DOHH2 (cell line): ENCODE data around the gene POR.

Source experiments
- H3F3A ChIP-seq: fragments of 200-600 bp; sonication (generic), shearing (Covaris generic); 2 replicates; pipeline ENCODE4 v1.6.0; 2016; ENCODE audit warnings: antibody characterized with exemption, mild to moderate bottlenecking; ENCODE audit not compliant: control insufficient read depth, insufficient read depth
- H3K27ac ChIP-seq: fragments of 200-600 bp; sonication (generic); 2 replicates; pipeline ENCODE4 v1.5.1; 2014; ENCODE audit warnings: low read depth, mild to moderate bottlenecking, low read length, moderate library complexity
- H3K27me3 ChIP-seq: fragments of 200-600 bp; sonication (generic); 2 replicates; pipeline ENCODE4 v1.6.1; 2014; ENCODE audit warnings: mild to moderate bottlenecking, low read length, mixed read lengths; ENCODE audit not compliant: control insufficient read depth
- H3K36me3 ChIP-seq: fragments of 200-600 bp; sonication (generic); 2 replicates; pipeline ENCODE4 v1.6.1; 2014; ENCODE audit warnings: mild to moderate bottlenecking, low read length, moderate library complexity, mixed read lengths; ENCODE audit not compliant: control insufficient read depth
- H3K4me1 ChIP-seq: fragments of 200-600 bp; sonication (generic); 2 replicates; pipeline ENCODE4 v1.6.1; 2014; ENCODE audit warnings: mild to moderate bottlenecking, low read length, mixed read lengths; ENCODE audit not compliant: control insufficient read depth
- H3K4me2 ChIP-seq: fragments of 200-600 bp; sonication (generic); 2 replicates; pipeline ENCODE4 v1.6.0; 2014; ENCODE audit warnings: mild to moderate bottlenecking, low read length, moderate library complexity
- H3K4me3 ChIP-seq: fragments of 200-600 bp; sonication (generic); 2 replicates; pipeline ENCODE4 v1.5.1; 2014; ENCODE audit warnings: mild to moderate bottlenecking, low read length, mixed read lengths
- H3K79me2 ChIP-seq: fragments of 200-600 bp; sonication (generic); 2 replicates; pipeline ENCODE4 v1.6.1; 2014; ENCODE audit warnings: mild to moderate bottlenecking, low read length, mixed read lengths; ENCODE audit not compliant: control insufficient read depth
- H3K9me2 ChIP-seq: fragments of 200-600 bp; sonication (generic); replicated peaks from 2 replicates; pipeline ENCODE4 v1.6.1; 2014; ENCODE audit warnings: mild to moderate bottlenecking, low read length, mixed read lengths; ENCODE audit not compliant: control insufficient read depth
- H3K9me3 ChIP-seq: fragments of 200-600 bp; sonication (generic); 2 replicates; pipeline ENCODE4 v1.6.1; 2014; ENCODE audit warnings: antibody characterized with exemption, low read length, mixed read lengths; ENCODE audit not compliant: control insufficient read depth, insufficient read depth
- H4K20me1 ChIP-seq: fragments of 200-600 bp; sonication (generic); 2 replicates; pipeline ENCODE4 v1.6.0; 2014; ENCODE audit warnings: low read depth, mild to moderate bottlenecking, antibody characterized with exemption, low read length, moderate library complexity; ENCODE audit not compliant: control insufficient read depth, insufficient read depth
- EZH2phosphoT487 ChIP-seq: fragments of 200-600 bp; sonication (generic); IDR thresholded peaks from 2 replicates; pipeline ENCODE4 v1.6.1; 2017; ENCODE audit warnings: borderline replicate concordance, mild to moderate bottlenecking, antibody characterized with exemption, low read length, moderate library complexity, mixed read lengths
- TF ChIP-seq, protein P1 (sequence below): fragments of 200-600 bp; sonication (generic); IDR thresholded peaks from one replicate; pipeline ENCODE4 v1.5.1; 2014; ENCODE audit warnings: antibody characterized with exemption, mild to moderate bottlenecking, low read depth, low read length; ENCODE audit not compliant: poor library complexity, severe bottlenecking

The POR gene

GRCh38 chr7:75995996-75996395 lies 81.0 kb downstream of the POR start:
- Histone ChIP-seq H3F3A (peaks cover 3% of the 10 kb centered on the region; the same call in 1 of the 2 replicates), H3K9me3 (no peaks in the 10 kb centered on the region), H3K4me2 (no peak overlapping the region), H3K27me3 (no peaks in the 10 kb centered on the region), H4K20me1 (no peaks in the 10 kb centered on the region), H3K4me1 (peaks cover 18% of the 10 kb centered on the region), H3K79me2 (no peaks in the 10 kb centered on the region), H3K27ac (no peak overlapping the region), H3K9me2 (no peaks in the 10 kb centered on the region), H3K4me3 (no peak overlapping the region), H3K36me3 (peaks cover 30% of the 10 kb centered on the region)
- TF ChIP-seq EZH2phosphoT487, result no peak
- TF ChIP-seq, protein P1, sequence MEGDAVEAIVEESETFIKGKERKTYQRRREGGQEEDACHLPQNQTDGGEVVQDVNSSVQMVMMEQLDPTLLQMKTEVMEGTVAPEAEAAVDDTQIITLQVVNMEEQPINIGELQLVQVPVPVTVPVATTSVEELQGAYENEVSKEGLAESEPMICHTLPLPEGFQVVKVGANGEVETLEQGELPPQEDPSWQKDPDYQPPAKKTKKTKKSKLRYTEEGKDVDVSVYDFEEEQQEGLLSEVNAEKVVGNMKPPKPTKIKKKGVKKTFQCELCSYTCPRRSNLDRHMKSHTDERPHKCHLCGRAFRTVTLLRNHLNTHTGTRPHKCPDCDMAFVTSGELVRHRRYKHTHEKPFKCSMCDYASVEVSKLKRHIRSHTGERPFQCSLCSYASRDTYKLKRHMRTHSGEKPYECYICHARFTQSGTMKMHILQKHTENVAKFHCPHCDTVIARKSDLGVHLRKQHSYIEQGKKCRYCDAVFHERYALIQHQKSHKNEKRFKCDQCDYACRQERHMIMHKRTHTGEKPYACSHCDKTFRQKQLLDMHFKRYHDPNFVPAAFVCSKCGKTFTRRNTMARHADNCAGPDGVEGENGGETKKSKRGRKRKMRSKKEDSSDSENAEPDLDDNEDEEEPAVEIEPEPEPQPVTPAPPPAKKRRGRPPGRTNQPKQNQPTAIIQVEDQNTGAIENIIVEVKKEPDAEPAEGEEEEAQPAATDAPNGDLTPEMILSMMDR, result no peak

DNA sequence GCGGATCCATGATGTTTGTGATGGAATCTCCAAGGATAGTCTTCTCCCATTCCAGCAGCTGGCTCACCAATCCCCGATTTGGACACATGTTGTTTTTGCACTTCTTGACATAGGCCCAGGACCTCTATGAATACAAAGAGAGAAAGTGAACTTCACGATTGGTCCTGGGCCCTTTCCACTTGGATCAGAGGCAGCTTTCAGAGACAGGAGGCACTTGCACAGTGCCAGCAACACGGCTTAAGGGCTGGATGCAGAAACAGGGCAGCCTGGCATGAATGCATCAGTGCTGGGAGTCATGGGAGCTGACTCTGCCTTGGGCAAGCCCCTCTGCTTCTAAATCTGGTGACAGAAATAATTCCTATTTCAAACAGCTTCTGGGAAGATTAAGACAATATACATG lies 81.5 kb downstream of the POR start:
- no peaks in the 10 kb centered on the region for H3K9me3 ChIP-seq
- no peaks in the 10 kb centered on the region for H4K20me1 ChIP-seq
- no peaks in the 10 kb centered on the region for H3K9me2 ChIP-seq
- no peaks in the 10 kb centered on the region for H3K27me3 ChIP-seq
- peaks cover 3% of the 10 kb centered on the region; the same call in 1 of the 2 replicates for H3F3A ChIP-seq
- H3K27ac ChIP-seq, result no peak overlapping the region
- no peak overlapping the region for H3K4me3 ChIP-seq
- TF ChIP-seq EZH2phosphoT487, result no peak
- TF ChIP-seq, protein P1, result no peak
- H3K4me1 ChIP-seq, result peaks cover 18% of the 10 kb centered on the region
- H3K36me3 ChIP-seq, result peaks cover 33% of the 10 kb centered on the region
- H3K4me2 ChIP-seq, result no peak overlapping the region
- H3K79me2 ChIP-seq, result no peaks in the 10 kb centered on the region

- H3K9me3 ChIP-seq, result no peaks in the 10 kb centered on the region
- no peak overlapping the region for H3K4me2 ChIP-seq
- TF ChIP-seq, protein P1, result no peak
- no peaks in the 10 kb centered on the region for H4K20me1 ChIP-seq
- peaks cover 3% of the 10 kb centered on the region; the same call in 1 of the 2 replicates for H3F3A ChIP-seq
- H3K27me3 ChIP-seq, result no peaks in the 10 kb centered on the region
- no peak overlapping the region for H3K4me3 ChIP-seq
- peaks cover 18% of the 10 kb centered on the region for H3K4me1 ChIP-seq
- H3K36me3 ChIP-seq, result peaks cover 39% of the 10 kb centered on the region
- no peaks in the 10 kb centered on the region for H3K9me2 ChIP-seq
- no peak overlapping the region for H3K27ac ChIP-seq
- no peaks in the 10 kb centered on the region for H3K79me2 ChIP-seq
Measured at GRCh38 chr7:75998038-75998437, 83.1 kb downstream of the POR start.
